H1 (cell line): ENCODE results near the gene ZNF318. TPM values are rescaled to one million over a fixed set of nuclear protein-coding genes. Genes with fewer than 3 reads are reported as not detected.

Experiments
- polyA plus RNA-seq, 7 experiments: library from polyadenylated mRNA; depleted of rRNA in 3 of 7; stranded (reverse) in 5 of 7; unstranded in 2 of 7; fragments of >200 nt in 5 of 7; fragments of 200-250 nt in 2 of 7; gene quantifications; 1 replicate in 5 of 7; 2 replicates in 1 of 7; 4 replicates in 1 of 7; pipeline versions ENCODE4 v1.2.1 to v1.2.3, GENCODE V29; 2011 to 2013; ENCODE audit warnings: missing spikeins in 2 of 7, mixed read lengths in 2 of 7
- total RNA-seq: library from RNA; stranded (reverse); fragmentation: NEBNext Ultra II Directional; extraction: Animal tissue kit (Norgen Biotek cat#: 25700); gene quantifications from 2 replicates; pipeline ENCODE4 v1.2.1, GENCODE V29; 2021
- TF ChIP-seq, protein P1 (sequence below): fragments of 300-600 bp; sonication (generic); IDR thresholded peaks from 2 replicates; pipeline ENCODE4 v1.7.1; 2012; ENCODE audit warnings: low read length, moderate library complexity, mild to moderate bottlenecking, inconsistent platforms; ENCODE audit not compliant: insufficient replicate concordance
- TF ChIP-seq, protein P2 (sequence below): IDR thresholded peaks from 2 replicates; pipeline ENCODE4 v1.6.1; 2011; ENCODE audit warnings: low read depth, mild to moderate bottlenecking, low read length; ENCODE audit not compliant: insufficient read depth

Gene ZNF318
- total and polyA plus RNA-seq, 2 of the 8 experiments (the other 6 are each of a cell fraction or from before 2014, with no cell fraction given) = 10.2 to 22.1 TPM

DNA sequence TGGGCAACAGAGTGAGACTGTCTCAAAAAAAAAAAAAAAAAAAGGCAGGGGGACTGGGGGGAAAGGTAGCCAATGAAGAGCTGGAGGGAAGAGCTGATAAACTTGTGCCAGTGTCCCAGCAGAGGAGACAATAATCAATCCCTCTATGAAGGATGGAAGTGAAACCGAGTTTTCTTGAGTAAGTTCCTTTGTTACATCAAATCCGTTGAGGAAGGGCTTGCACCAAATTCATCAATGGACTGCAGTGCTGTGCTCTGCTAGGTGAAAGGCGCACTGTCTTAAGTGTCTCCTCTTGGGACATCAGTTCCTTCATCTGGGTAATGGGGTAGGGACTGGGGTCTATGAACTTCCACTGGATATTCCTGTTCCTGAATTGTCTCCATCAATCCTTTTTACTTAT lies 57.8 kb downstream of the ZNF318 start (continued):
- TF ChIP-seq, protein P1, sequence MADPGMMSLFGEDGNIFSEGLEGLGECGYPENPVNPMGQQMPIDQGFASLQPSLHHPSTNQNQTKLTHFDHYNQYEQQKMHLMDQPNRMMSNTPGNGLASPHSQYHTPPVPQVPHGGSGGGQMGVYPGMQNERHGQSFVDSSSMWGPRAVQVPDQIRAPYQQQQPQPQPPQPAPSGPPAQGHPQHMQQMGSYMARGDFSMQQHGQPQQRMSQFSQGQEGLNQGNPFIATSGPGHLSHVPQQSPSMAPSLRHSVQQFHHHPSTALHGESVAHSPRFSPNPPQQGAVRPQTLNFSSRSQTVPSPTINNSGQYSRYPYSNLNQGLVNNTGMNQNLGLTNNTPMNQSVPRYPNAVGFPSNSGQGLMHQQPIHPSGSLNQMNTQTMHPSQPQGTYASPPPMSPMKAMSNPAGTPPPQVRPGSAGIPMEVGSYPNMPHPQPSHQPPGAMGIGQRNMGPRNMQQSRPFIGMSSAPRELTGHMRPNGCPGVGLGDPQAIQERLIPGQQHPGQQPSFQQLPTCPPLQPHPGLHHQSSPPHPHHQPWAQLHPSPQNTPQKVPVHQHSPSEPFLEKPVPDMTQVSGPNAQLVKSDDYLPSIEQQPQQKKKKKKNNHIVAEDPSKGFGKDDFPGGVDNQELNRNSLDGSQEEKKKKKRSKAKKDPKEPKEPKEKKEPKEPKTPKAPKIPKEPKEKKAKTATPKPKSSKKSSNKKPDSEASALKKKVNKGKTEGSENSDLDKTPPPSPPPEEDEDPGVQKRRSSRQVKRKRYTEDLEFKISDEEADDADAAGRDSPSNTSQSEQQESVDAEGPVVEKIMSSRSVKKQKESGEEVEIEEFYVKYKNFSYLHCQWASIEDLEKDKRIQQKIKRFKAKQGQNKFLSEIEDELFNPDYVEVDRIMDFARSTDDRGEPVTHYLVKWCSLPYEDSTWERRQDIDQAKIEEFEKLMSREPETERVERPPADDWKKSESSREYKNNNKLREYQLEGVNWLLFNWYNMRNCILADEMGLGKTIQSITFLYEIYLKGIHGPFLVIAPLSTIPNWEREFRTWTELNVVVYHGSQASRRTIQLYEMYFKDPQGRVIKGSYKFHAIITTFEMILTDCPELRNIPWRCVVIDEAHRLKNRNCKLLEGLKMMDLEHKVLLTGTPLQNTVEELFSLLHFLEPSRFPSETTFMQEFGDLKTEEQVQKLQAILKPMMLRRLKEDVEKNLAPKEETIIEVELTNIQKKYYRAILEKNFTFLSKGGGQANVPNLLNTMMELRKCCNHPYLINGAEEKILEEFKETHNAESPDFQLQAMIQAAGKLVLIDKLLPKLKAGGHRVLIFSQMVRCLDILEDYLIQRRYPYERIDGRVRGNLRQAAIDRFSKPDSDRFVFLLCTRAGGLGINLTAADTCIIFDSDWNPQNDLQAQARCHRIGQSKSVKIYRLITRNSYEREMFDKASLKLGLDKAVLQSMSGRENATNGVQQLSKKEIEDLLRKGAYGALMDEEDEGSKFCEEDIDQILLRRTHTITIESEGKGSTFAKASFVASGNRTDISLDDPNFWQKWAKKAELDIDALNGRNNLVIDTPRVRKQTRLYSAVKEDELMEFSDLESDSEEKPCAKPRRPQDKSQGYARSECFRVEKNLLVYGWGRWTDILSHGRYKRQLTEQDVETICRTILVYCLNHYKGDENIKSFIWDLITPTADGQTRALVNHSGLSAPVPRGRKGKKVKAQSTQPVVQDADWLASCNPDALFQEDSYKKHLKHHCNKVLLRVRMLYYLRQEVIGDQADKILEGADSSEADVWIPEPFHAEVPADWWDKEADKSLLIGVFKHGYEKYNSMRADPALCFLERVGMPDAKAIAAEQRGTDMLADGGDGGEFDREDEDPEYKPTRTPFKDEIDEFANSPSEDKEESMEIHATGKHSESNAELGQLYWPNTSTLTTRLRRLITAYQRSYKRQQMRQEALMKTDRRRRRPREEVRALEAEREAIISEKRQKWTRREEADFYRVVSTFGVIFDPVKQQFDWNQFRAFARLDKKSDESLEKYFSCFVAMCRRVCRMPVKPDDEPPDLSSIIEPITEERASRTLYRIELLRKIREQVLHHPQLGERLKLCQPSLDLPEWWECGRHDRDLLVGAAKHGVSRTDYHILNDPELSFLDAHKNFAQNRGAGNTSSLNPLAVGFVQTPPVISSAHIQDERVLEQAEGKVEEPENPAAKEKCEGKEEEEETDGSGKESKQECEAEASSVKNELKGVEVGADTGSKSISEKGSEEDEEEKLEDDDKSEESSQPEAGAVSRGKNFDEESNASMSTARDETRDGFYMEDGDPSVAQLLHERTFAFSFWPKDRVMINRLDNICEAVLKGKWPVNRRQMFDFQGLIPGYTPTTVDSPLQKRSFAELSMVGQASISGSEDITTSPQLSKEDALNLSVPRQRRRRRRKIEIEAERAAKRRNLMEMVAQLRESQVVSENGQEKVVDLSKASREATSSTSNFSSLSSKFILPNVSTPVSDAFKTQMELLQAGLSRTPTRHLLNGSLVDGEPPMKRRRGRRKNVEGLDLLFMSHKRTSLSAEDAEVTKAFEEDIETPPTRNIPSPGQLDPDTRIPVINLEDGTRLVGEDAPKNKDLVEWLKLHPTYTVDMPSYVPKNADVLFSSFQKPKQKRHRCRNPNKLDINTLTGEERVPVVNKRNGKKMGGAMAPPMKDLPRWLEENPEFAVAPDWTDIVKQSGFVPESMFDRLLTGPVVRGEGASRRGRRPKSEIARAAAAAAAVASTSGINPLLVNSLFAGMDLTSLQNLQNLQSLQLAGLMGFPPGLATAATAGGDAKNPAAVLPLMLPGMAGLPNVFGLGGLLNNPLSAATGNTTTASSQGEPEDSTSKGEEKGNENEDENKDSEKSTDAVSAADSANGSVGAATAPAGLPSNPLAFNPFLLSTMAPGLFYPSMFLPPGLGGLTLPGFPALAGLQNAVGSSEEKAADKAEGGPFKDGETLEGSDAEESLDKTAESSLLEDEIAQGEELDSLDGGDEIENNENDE = no peak
- TF ChIP-seq, protein P2, sequence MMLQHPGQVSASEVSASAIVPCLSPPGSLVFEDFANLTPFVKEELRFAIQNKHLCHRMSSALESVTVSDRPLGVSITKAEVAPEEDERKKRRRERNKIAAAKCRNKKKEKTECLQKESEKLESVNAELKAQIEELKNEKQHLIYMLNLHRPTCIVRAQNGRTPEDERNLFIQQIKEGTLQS = no peak
